K562 (cell line): ENCODE data around the gene GOT2. TPM values are rescaled to one million over a fixed set of nuclear protein-coding genes. Genes with fewer than 3 reads are reported as not detected.

Source experiments
- GATA2 ChIP-seq: sonication (generic); formaldehyde crosslinking; IDR thresholded peaks from 2 replicates; pipeline ENCODE4 v1.4.0; 2020; ENCODE audit warnings: mild to moderate bottlenecking, missing genetic modification reagents
- HMGN3 ChIP-seq: IDR thresholded peaks from 2 replicates; pipeline ENCODE4 v1.6.1; 2011; ENCODE audit warnings: borderline replicate concordance, low read depth, mild to moderate bottlenecking, mixed read lengths, low read length; ENCODE audit not compliant: insufficient read length; ENCODE audit errors: extremely low read depth
- ID3 ChIP-seq, 2 experiments: fragments of 250-450 bp in 1 of 2; fragments of 450-650 bp in 1 of 2; sonication (Bioruptor Pico) in 1 of 2; IDR thresholded peaks; 2 replicates each; pipeline versions ENCODE4 v1.6.1 to v1.8.0; 2016 to 2021; ENCODE audit warnings: mild to moderate bottlenecking in 2 of 2, moderate library complexity in 2 of 2, missing compliant biosample characterization in 1 of 2, missing genetic modification characterization in 1 of 2
- KDM4B ChIP-seq, 2 experiments: fragments of 450-650 bp in 1 of 2; sonication (generic) in 1 of 2; IDR thresholded peaks; 2 replicates each; pipeline ENCODE4 v1.6.1; 2016 to 2017; ENCODE audit warnings: borderline replicate concordance in 2 of 2, antibody characterized with exemption in 1 of 2, low read depth in 1 of 2, mild to moderate bottlenecking in 1 of 2
- KLF6 ChIP-seq: fragments of 250-450 bp; sonication (Bioruptor Pico); IDR thresholded peaks from 2 replicates; pipeline ENCODE4 v1.4.0; 2020; ENCODE audit warnings: mild to moderate bottlenecking, moderate library complexity, borderline replicate concordance
- LARP7 ChIP-seq: fragments of 450-650 bp; IDR thresholded peaks from 2 replicates; pipeline ENCODE4 v1.6.1; 2016
- RERE ChIP-seq: sonication (generic); formaldehyde crosslinking; IDR thresholded peaks from 2 replicates; pipeline ENCODE4 v1.8.0; 2023; ENCODE audit warnings: missing genetic modification reagents, mild to moderate bottlenecking, borderline replicate concordance
- SMC3 ChIP-seq: conservative IDR thresholded peaks from 2 replicates; pipeline ENCODE4 v1.6.1; 2011; ENCODE audit warnings: low read depth, low read length, improper control_type of control experiment; ENCODE audit not compliant: insufficient read depth
- SP1 ChIP-seq: sonication (generic); formaldehyde crosslinking; IDR thresholded peaks from 2 replicates; pipeline ENCODE4 v1.8.1; 2022; ENCODE audit warnings: mild to moderate bottlenecking, missing genetic modification reagents
- STAT5B ChIP-seq: fragments of 250-450 bp; sonication (Bioruptor Pico); IDR thresholded peaks from 2 replicates; pipeline ENCODE4 v1.8.0; 2021; ENCODE audit warnings: mild to moderate bottlenecking, inconsistent platforms
- TBL1XR1 ChIP-seq, 2 experiments: IDR thresholded peaks; 2 replicates each; pipeline ENCODE4 v1.6.1; 2012; ENCODE audit warnings: improper control_type of control experiment in 2 of 2, low read length in 2 of 2, mild to moderate bottlenecking in 1 of 2
- TSHZ1 ChIP-seq: fragments of 250-450 bp; sonication (Bioruptor Pico); IDR thresholded peaks from 2 replicates; pipeline ENCODE4 v1.4.0; 2020; ENCODE audit warnings: mild to moderate bottlenecking, moderate library complexity
- USF1 ChIP-seq: sonication (generic); formaldehyde crosslinking; IDR thresholded peaks from 2 replicates; pipeline ENCODE4 v1.9.0; 2022; ENCODE audit warnings: mild to moderate bottlenecking, missing genetic modification reagents
- ZSCAN32 ChIP-seq: fragments of 450-650 bp; formaldehyde crosslinking; IDR thresholded peaks from 2 replicates; pipeline ENCODE4 v1.4.0; 2020; ENCODE audit warnings: mild to moderate bottlenecking, moderate library complexity
- polyA plus RNA-seq, 8 experiments: library from polyadenylated mRNA; depleted of rRNA in 4 of 8; stranded (reverse) in 5 of 8; unstranded in 3 of 8; fragments of >200 nt; fragmentation: Nextera tagmentation in 2 of 8; fragmentation: Illumina TruSeq in 1 of 8; extraction: Ambion mirVana in 2 of 8; extraction: Trizol in 1 of 8; gene quantifications; 2 replicates each; pipeline versions ENCODE4 v1.2.1 to v1.2.3, GENCODE V29; 2011 to 2014; ENCODE audit warnings: inconsistent platforms in 1 of 8, missing spikeins in 1 of 8
- total RNA-seq, 7 experiments: library from RNA; depleted of rRNA in 6 of 7; stranded (reverse); fragments of >200 nt in 6 of 7; fragmentation: Illumina TruSeq in 2 of 7; extraction: Trizol in 2 of 7; gene quantifications; 2 replicates each; pipeline versions ENCODE4 v1.2.1 to v1.2.3, GENCODE V29; 2011 to 2021; ENCODE audit warnings: low replicate concordance in 1 of 7

GOT2 gene
- total and polyA plus RNA-seq, 9 of the 15 experiments (the other 6 are each of a cell fraction or from before 2014, with no cell fraction given), result 43.1 to 190 (median 80.2) TPM

- TF ChIP-seq USF1 (CRISPR knock-in tag) (peak; percentile 54), SMC3 (peak; percentile 37; the same call in 1 of the 2 replicates), KLF6 (CRISPR knock-in tag) (no peak), KDM4B (IDR thresholded peaks at IDR 0.05; ENCODE audit: borderline replicate concordance in 2 of 2, low read depth in 1 of 2) (peak in 1 of 2 experiments; percentile 61; a peak in 1 of 4 replicates), TBL1XR1 (IDR thresholded peaks at IDR 0.05; ENCODE audit: low read length in 2 of 2) (peak in 1 of 2 experiments; percentile 32; a peak in 1 of 4 replicates), ZSCAN32 (CRISPR knock-in tag) (no peak), TSHZ1 (CRISPR knock-in tag) (no peak), GATA2 (CRISPR knock-in tag) (no peak), SP1 (peak; percentile 65; the same call in 1 of the 2 replicates), HMGN3 (peak; percentile 79), ID3 (CRISPR knock-in tag; IDR thresholded peaks at IDR 0.05) (no peak), ID3 (tag; IDR thresholded peaks at IDR 0.05) (peak; percentile 79; the same call in 1 of the 2 replicates), RERE (CRISPR knock-in tag) (no peak), LARP7 (peak; percentile 50; the same call in 1 of the 2 replicates), STAT5B (CRISPR knock-in tag) (no peak)
Measured at GRCh38 chr16:58733671-58734458, at the start of gene GOT2 (continued).
